NCI-H510A (cell line): ENCODE measurements around the gene TFPI2.

Experiments
- DNase-seq: peaks from one replicate; lab custom pipeline; 2025; lab: John Stamatoyannopoulos, UW

The TFPI2 gene

DNA sequence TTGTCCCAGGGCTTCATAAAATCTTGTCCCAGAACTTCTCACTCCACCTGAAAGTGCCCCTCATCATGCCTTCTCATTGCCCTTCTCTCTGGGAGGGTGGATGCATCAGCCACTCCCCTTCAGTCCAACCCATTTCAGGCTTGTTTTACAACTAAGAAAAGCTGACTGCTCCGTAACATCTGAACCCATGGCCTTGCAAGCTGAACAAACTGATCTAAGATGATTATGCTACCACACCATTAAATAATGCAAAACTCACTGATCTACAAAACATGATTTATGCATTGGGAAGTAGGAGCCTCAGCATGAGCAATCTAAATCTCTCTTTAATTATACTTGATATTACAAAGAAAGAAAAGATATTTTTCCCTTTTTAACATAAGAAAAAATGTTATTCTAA is 34.8 kb downstream of the TFPI2 start:
- no peak for DNase-seq

GRCh38 chr7:93854480-93854879 is 36.1 kb downstream of the TFPI2 start:
- no peak for DNase-seq

DNA sequence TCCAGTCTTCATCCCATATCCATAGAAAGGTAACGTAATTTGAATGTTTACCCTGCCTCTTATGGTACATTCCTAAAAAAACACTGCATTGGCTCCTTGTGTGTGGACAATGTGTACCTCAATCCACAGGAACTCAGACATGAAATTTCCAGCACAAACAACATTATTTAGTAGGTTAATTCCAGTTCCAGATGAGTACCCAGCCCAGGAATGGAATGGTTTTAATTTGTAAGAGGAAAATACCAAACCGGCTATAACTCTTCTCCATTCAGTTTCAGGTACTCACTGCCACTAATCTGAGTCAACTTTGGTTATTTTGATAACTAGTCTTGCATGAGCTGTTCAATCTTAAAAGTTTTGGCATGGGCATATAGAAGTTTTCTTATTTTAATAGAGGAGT is 39.0 kb downstream of the TFPI2 start:
- DNase-seq = no peak

DNA sequence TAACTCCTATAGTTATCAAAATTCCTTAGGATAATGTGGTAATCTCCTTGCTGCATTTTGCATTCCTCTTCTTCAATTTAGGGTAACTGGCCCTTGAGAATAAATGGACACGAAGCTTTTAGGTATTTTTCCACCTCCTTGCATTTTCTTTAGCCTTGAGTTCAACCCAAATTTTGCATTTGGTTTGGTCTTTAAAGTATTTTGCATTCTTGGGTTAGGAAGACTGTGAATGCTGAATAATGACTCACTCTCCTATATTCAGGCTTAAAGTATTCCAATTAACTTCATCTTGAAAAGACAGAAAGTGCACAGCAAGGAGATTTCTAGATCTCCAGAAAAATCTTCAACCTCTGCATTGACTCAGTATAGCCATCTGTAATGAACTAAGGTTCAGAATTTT is 47.3 kb downstream of the TFPI2 start:
- DNase-seq = no peak

DNA sequence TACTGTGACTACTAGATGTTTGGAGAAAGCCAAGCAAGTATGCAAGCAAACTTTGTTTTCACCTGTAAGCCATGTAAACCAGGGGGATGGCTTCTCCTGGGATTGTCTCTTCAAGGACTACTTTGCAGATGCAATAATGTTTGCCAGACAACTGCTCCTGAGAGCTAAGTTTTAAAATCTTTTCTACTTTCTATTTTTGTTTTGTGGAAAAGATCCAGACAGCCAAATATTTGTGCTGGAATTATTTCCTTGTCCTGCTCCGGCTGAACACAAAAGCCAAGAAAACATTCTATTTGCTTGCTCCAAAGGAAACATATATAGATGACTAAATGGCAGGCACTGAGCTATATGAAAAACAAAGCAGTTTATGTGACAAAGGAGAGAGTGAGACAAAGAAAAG is 51.6 kb downstream of the TFPI2 start:
- no peak for DNase-seq

GRCh38 chr7:93837245-93837644 is 53.3 kb downstream of the TFPI2 start:
- DNase-seq = no peak

- no peak for DNase-seq
Observed at GRCh38 chr7:93836116-93836515, 54.4 kb downstream of the TFPI2 start.

GRCh38 chr7:93835702-93836101 is 54.9 kb downstream of the TFPI2 start:
- DNase-seq = no peak
